Measurements from ENCODE around the gene ZCCHC24. TPM values are rescaled to one million over a fixed set of nuclear protein-coding genes. Genes with fewer than 3 reads are reported as not detected.

Gene ZCCHC24
- 33.2 and 36.4 TPM in 2 replicates for total RNA-seq

GRCh38 chr10:79445161-79445976, at the start of gene ZCCHC24:
Gene ZCCHC24 (minus strand): TSS chr10:79445624. CDS start chr10:79445440, 184 bp downstream.

GRCh38 chr10:79347226-79347893, 98.1 kb downstream of the ZCCHC24 start, which contains the start of gene PPIF:
Gene PPIF (plus strand): TSS chr10:79347469. CDS start chr10:79347549, 80 bp downstream.

Other genes with a start within 250 kb of the ZCCHC24 start
- 53.6 and 56.1 TPM in 2 replicates for gene PPIF, start 98.2 kb downstream of the ZCCHC24 start, total RNA-seq
- gene EIF5AL1, start 66.9 kb upstream of the ZCCHC24 start, total RNA-seq: 0.98 and 2.2 TPM in 2 replicates
- gene SFTPA2, start 114.8 kb upstream of the ZCCHC24 start, total RNA-seq: not detected in 2 replicates
- gene SFTPA1, start 165.3 kb upstream of the ZCCHC24 start, total RNA-seq: not detected in 2 replicates